GM15510 (cell line): ENCODE results near the gene DAPK1.

Source experiments
- POLR2A ChIP-seq: IDR thresholded peaks from 3 replicates; pipeline ENCODE4 v1.6.1; 2011; ENCODE audit warnings: borderline replicate concordance; ENCODE audit not compliant: insufficient read length; ENCODE audit errors: extremely low read depth

DAPK1 gene

GRCh38 chr9:87577746-87578145 lies 80.1 kb downstream of the DAPK1 start:
- no peak for TF ChIP-seq POLR2A

DNA sequence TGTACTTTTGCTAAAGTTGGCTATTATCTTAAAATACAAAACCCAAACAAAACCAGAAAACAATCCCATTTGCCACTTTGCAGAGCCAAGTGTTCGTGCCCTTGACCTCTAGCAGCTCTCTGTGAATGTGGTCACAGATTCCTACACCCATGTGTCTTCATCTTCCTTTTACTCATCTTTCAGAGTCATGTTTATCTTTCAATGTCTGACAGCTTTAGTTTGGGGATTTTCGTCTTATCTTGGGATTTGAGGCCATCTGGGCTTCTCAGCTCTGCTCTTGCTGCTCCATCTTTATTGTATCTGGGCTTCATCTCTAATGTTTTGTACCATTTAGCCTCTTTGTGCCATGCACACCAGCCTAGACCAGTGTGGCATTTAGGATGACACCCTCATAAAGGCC lies 81.0 kb downstream of the DAPK1 start:
- no peak for TF ChIP-seq POLR2A

- no peak for TF ChIP-seq POLR2A
Measured at GRCh38 chr9:87579781-87580541, 82.3 kb downstream of the DAPK1 start.

GRCh38 chr9:87580941-87581438 lies 83.3 kb downstream of the DAPK1 start:
- TF ChIP-seq POLR2A = no peak

GRCh38 chr9:87581513-87581912 lies 83.8 kb downstream of the DAPK1 start:
- TF ChIP-seq POLR2A = no peak

DNA sequence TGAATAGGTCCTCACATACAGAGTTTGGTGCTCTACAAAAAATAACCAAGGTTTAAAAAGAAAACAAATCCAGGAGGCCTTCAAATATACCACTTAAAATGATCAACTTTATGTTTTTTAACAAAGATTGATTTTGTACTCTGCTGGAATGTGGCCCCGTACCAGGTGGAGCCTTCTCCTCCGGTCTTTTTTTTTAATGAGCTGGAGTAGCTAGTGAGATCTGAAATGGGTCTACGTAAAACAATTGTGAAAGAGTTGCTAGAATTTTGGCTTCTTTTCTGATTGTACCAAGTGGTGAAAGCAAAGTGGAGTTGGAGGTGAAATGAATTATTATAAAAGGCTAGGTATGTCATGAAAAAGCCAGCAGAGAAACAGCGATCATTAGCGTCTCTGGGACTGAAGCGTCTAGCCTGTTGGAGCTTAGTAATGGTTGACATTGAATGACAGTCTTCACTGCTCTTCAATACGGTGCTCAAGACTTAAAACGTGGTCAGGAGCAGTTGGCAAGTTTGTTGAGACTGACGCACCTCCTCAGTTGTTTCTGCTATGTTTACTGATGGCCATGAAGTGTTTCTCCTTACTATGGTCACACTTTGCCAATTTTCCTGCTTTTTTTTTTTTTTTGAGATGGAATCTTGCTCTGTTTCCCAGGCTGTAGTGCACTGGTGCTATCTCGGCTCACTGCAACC lies 84.4 kb downstream of the DAPK1 start:
- TF ChIP-seq POLR2A = no peak

GRCh38 chr9:87584326-87584725 lies 86.7 kb downstream of the DAPK1 start:
- no peak for TF ChIP-seq POLR2A

DNA sequence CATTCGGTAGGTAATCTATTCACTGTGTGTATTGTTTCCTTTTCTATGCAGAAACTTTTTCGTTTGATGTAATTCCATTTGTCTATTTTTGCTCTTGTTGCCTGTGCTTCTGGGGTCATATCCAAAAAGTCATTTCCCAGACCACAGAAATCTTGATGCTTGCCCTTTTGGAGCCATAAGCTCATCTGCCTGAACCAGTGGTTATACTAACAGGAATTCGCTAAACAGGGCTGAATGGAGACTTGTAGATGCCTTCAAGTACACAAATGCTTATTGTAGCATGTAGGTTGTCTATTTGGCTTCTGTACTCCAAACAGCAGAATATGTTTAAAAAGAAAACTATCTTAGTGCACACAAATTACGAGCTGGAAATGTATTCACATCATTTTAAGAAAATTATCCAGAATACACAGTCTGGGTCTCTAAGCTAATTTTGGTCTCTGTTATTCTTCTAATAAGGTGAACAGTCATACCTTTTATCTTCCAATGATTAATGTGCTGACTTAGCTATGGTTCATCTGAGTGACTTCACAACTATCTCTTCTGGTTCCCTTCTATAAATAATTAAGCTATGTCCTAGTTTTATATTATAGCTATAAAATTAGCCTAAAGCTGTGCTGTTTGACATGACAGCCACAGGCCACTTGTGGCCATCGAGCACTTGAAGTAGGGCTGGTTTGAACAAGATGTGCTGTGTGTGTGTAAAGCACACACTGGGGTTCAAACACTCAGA lies 87.6 kb downstream of the DAPK1 start:
- TF ChIP-seq POLR2A = no peak

DNA sequence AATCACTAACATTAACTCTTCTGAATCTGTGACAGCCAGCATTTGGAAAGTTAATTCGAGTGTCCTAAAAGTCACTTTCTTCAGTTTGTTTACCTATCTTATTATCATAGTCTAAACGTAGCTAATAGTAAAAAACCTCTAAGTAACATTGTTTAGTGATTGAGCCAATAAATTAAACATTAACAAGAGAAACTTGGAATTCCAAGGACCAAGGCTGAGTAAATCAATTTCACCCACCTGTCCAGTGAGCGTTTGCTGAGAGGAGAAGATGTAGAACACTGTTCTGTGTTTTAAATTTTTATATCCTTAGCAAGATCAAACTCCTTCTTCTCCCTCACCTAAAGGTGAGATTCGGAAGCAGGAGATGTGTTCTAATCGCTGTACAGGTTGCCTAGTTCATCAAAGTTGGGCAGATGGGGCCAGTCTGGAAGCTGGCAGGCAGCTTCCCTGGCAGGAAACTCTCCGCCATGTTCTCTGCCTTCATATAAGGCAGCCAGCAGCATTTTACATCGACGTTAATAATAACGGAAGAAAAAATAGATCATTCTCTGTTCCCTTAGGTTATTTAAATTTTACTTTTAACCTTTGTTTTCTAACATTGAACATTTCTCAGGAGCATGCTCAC lies 89.2 kb downstream of the DAPK1 start:
- TF ChIP-seq POLR2A = no peak

- TF ChIP-seq POLR2A = no peak
Measured at GRCh38 chr9:87587356-87587745, 89.7 kb downstream of the DAPK1 start.

GRCh38 chr9:87587864-87588263 lies 90.2 kb downstream of the DAPK1 start:
- TF ChIP-seq POLR2A = no peak

- TF ChIP-seq POLR2A = no peak
Measured at GRCh38 chr9:87588339-87588738, 90.7 kb downstream of the DAPK1 start.

DNA sequence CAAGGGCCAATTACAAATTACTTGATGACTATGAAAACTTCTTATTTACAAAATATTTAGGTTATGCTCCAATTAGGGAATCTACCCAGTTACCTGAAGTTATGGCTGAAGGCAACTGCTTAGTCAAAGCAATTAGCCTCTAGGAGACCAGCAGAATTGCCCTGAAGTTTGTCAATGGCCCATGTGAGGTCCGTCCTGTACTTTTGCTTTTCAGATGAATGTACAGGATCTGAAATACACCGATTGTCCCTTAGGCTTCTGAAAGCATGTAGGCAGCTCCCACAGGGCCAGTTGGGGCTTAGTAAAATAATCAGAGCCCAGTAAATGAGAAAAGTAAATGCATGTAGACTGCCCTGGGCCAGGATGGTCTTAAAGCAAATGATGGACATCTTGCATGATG lies 93.3 kb downstream of the DAPK1 start:
- no peak for TF ChIP-seq POLR2A

GRCh38 chr9:87592554-87593358 lies 95.1 kb downstream of the DAPK1 start:
- no peak for TF ChIP-seq POLR2A

GRCh38 chr9:87593359-87593980 lies 95.8 kb downstream of the DAPK1 start:
- TF ChIP-seq POLR2A = no peak

DNA sequence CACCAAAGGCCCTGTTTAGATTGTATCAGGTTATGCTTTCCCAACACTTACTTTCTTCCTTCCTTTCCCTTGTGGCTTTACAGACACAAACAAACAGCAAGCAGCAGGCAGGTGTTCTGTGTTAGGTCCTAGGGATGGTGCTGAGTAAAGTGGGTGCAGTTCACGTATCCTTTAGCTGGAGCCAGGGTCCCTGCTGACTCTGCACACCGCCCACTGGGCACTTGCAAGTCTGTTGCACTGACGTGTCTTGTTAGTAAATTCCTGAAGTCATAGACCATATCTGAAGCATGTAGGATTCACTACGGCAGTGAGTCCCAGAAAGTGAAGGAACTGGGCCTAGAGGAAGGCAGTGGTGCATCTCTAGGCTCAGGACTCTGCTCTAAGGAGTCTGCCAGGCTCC lies 96.5 kb downstream of the DAPK1 start:
- TF ChIP-seq POLR2A = no peak
